DND-41 (cell line): Measurements from ENCODE around the gene MAT2A.

Source experiments
- CTCF ChIP-seq: IDR thresholded peaks from 2 replicates; pipeline ENCODE4 v1.5.1; 2012; ENCODE audit warnings: borderline replicate concordance, low read length, moderate library complexity, mild to moderate bottlenecking; ENCODE audit not compliant: poor library complexity, severe bottlenecking; ENCODE audit errors: extremely low read depth
- EZH2 ChIP-seq: IDR thresholded peaks from 3 replicates; pipeline ENCODE4 v1.6.1; 2012; ENCODE audit warnings: borderline replicate concordance, low read depth, mild to moderate bottlenecking, moderate library complexity, low read length, inconsistent platforms; ENCODE audit not compliant: severe bottlenecking

- TF ChIP-seq EZH2, result no peak
- no peak for TF ChIP-seq CTCF
Observed at GRCh38 chr2:85575739-85576138, 36.8 kb downstream of the MAT2A start.
